HL-60 (cell line): ENCODE data around the gene TULP4.

ENCODE experiments used
- DNase-seq, 2 experiments: peaks; one replicate each; pipeline ENCODE4 v3.0.0-alpha.2; 2010 to 2020; ENCODE audit warnings: low read depth in 1 of 2, low spot score in 1 of 2
- H3K27ac ChIP-seq: fragments of 250-450 bp; sonication (Bioruptor Pico); replicated peaks from 2 replicates; pipeline ENCODE4 v1.5.1; 2020; ENCODE audit warnings: mild to moderate bottlenecking, moderate library complexity
- H3K27me3 ChIP-seq: fragments of 250-450 bp; sonication (Bioruptor Pico); 2 replicates; pipeline ENCODE4 v1.5.1; 2021; ENCODE audit warnings: mild to moderate bottlenecking, moderate library complexity; ENCODE audit not compliant: insufficient read depth, poor library complexity, severe bottlenecking
- H3K4me3 ChIP-seq: replicated peaks from 2 replicates; pipeline ENCODE4 v1.5.1; 2011; ENCODE audit warnings: mild to moderate bottlenecking, control low read depth, low read length; ENCODE audit not compliant: insufficient read depth
- GABPA ChIP-seq: IDR thresholded peaks from 2 replicates; pipeline ENCODE4 v1.6.1; 2012; ENCODE audit warnings: low read depth
- POLR2AphosphoS5 ChIP-seq: IDR thresholded peaks from 2 replicates; pipeline ENCODE4 v1.6.1; 2012; ENCODE audit warnings: low read depth
- SPI1 ChIP-seq: IDR thresholded peaks from 2 replicates; pipeline ENCODE4 v1.6.1; 2012; ENCODE audit warnings: low read depth, mild to moderate bottlenecking, borderline replicate concordance
- TF ChIP-seq, protein P1 (sequence below): IDR thresholded peaks from one replicate; pipeline ENCODE4 v1.5.1; 2011; ENCODE audit warnings: low read length, control low read depth, inconsistent platforms; ENCODE audit not compliant: insufficient read depth
- TF ChIP-seq, protein P2 (sequence below): IDR thresholded peaks from 2 replicates; pipeline ENCODE4 v1.6.1; 2012; ENCODE audit warnings: low read depth; ENCODE audit not compliant: insufficient replicate concordance

TULP4 gene

DNA sequence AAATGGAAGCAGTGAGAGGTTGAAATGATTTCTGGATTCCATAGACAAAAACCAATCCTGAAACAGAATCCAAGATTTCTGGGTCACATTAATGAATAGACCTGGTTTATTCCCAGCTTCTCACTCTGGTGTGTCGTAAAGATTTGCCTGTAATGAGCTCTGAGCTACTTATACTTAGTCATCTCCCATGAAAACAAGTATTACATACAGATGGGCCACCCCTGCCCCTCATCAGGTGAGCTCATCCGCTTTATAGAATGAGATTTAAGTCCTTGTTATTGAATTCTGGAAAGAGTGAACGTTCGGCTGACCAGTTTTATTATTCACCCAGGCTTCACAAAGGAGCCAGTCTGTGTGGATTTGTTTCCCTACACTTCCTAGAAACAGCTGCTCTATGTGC, 200.5 kb downstream of the TULP4 start:
- no peak for DNase-seq
- H3K4me3 ChIP-seq: no peak overlapping the region
- H3K27ac ChIP-seq: no peak overlapping the region
- TF ChIP-seq GABPA (no peak), SPI1 (no peak), POLR2AphosphoS5 (no peak)
- TF ChIP-seq, protein P1, sequence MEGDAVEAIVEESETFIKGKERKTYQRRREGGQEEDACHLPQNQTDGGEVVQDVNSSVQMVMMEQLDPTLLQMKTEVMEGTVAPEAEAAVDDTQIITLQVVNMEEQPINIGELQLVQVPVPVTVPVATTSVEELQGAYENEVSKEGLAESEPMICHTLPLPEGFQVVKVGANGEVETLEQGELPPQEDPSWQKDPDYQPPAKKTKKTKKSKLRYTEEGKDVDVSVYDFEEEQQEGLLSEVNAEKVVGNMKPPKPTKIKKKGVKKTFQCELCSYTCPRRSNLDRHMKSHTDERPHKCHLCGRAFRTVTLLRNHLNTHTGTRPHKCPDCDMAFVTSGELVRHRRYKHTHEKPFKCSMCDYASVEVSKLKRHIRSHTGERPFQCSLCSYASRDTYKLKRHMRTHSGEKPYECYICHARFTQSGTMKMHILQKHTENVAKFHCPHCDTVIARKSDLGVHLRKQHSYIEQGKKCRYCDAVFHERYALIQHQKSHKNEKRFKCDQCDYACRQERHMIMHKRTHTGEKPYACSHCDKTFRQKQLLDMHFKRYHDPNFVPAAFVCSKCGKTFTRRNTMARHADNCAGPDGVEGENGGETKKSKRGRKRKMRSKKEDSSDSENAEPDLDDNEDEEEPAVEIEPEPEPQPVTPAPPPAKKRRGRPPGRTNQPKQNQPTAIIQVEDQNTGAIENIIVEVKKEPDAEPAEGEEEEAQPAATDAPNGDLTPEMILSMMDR: no peak
- TF ChIP-seq, protein P2, sequence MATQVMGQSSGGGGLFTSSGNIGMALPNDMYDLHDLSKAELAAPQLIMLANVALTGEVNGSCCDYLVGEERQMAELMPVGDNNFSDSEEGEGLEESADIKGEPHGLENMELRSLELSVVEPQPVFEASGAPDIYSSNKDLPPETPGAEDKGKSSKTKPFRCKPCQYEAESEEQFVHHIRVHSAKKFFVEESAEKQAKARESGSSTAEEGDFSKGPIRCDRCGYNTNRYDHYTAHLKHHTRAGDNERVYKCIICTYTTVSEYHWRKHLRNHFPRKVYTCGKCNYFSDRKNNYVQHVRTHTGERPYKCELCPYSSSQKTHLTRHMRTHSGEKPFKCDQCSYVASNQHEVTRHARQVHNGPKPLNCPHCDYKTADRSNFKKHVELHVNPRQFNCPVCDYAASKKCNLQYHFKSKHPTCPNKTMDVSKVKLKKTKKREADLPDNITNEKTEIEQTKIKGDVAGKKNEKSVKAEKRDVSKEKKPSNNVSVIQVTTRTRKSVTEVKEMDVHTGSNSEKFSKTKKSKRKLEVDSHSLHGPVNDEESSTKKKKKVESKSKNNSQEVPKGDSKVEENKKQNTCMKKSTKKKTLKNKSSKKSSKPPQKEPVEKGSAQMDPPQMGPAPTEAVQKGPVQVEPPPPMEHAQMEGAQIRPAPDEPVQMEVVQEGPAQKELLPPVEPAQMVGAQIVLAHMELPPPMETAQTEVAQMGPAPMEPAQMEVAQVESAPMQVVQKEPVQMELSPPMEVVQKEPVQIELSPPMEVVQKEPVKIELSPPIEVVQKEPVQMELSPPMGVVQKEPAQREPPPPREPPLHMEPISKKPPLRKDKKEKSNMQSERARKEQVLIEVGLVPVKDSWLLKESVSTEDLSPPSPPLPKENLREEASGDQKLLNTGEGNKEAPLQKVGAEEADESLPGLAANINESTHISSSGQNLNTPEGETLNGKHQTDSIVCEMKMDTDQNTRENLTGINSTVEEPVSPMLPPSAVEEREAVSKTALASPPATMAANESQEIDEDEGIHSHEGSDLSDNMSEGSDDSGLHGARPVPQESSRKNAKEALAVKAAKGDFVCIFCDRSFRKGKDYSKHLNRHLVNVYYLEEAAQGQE: no peak
- peaks cover 9% of the 10 kb centered on the region for H3K27me3 ChIP-seq

DNA sequence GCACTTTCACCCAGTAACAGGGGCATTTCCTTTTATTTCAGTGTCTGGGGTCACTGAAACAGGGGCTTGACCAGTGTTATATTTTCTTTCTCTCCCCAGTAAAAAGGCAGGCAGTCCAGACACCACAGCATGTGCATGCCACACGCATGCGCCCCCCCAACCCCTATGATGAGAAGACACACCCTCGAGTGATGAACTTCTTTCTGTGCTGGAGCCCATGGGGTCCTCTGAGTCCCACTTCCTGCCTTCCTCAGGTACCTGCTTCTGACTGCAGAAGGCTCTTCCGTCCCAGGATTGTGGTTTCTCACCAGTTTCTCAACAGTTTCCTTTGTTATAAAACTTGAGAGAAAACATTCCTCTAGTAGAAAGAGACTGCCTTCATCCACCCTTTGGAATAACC, 201.9 kb downstream of the TULP4 start:
- no peak for DNase-seq
- H3K27me3 ChIP-seq: peaks cover 10% of the 10 kb centered on the region
- no peak for TF ChIP-seq GABPA
- TF ChIP-seq, protein P2: no peak
- TF ChIP-seq, protein P1: no peak
- no peak for TF ChIP-seq POLR2AphosphoS5
- no peak for TF ChIP-seq SPI1
- no peak overlapping the region for H3K27ac ChIP-seq
- H3K4me3 ChIP-seq: no peak overlapping the region

DNA sequence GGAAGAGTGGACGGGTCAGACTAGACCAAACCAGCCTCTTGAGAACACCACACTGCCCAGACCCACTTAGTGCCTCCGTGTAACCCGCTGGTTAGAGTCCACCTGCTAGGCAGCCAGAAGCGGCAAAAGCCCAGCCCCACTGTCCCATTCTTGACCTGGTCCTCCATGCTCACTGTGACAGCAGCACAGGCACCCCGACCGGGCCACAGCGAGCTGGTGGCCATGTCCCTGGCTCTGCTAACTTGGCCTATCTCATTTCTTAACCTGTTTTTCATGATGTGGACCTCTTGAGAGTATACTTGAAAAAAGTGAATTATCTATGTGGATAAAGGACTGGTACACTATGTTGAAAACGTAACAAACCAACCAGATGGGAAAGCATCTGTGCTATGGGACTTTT, 202.7 kb downstream of the TULP4 start:
- no peak overlapping the region for H3K4me3 ChIP-seq
- H3K27me3 ChIP-seq: peaks cover 10% of the 10 kb centered on the region
- no peak for TF ChIP-seq POLR2AphosphoS5
- no peak for TF ChIP-seq GABPA
- no peak for TF ChIP-seq SPI1
- TF ChIP-seq, protein P1: no peak
- TF ChIP-seq, protein P2: no peak
- H3K27ac ChIP-seq: no peak overlapping the region
- DNase-seq: no peak
